ENCODE results near the gene E2F4.
A peak's percentile ranks its signal among the peaks of the same experiment; 100 is the strongest.

The E2F4 gene

GRCh38 chr16:67158637-67159600 is 33.0 kb upstream of the E2F4 start:
- DNase-seq, result peak; percentile 92

DNA sequence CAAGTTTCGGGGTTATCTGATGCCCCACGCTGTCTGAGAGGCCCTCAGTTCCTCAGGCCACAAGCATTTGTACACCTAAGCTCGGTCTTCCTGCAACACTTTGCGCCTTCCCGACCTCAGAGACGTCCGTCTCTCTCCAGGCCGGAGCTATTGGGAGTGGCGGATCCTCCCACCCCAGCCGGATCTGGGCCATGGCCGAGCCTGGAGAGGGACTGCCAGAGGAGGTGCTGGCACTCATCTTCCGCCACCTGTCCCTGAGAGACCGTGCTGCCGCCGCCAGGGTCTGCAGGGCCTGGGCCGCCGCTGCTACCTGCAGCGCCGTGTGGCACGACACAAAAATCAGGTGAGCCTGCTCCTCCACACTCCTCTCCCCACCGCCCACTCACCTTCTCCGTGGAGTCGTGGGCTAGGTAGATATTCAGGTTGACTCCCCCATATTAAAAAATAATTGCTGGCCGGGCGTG is 30.3 kb upstream of the E2F4 start:
- DNase-seq, result no peak

DNA sequence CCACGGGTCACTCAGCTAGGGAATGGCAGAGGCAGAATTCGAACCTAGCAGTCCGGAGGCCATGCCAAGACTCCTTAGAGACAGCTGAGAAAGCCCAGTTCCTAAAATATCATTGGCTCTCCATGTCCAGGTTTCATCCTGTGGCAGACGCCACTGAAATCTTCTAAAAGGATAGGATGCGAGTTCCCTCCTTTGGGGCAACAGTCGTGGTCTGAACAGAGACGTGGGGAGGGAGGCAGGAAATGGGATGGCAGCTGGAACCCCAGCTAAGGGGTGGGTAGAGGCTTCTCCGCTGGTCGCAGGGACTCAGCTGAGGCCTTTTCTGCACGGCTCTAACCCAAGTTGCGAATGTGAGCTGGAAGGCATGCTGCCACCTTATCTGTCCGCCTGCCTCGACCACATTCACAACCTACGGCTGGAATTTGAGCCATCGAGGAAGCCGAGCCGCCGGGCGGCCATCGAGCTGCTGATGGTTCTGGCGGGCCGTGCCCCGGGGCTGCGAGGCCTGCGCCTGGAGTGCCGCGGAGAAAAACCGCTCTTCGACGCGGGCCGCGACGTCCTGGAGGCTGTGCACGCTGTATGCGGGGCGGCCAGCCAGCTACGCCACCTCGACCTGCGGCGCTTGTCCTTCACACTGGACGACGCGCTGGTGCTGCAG is 29.3 kb upstream of the E2F4 start:
- DNase-seq, result no peak

- DNase-seq, result peak; percentile 62
Observed at GRCh38 chr16:67163164-67163998, 28.6 kb upstream of the E2F4 start.

DNA sequence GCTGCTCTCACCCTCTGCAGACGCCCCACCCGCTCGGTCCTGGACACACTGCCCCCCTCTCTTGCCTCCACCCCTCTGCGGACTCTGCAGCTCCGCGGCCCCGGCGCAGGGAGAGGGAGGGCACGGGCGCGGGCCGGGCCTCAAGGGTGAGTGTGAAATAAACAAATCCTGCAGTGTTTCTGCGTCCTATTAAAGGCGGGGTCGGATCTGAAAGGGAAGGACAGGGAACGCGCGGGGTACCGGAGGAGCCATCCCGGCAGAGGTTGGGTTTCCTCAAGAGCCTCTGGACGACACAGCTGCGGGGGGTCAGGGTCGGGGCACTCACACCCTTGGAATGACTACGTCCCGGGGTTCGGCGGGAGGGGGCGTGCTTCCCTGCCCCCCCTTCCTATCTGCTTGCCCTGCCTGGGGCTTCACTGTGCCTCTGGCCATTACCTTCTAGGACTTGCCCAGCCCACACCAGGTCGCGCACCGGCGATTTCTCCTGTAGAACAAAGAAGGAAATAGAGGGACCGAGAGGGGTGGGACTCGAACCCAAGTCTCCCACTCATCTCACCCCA is 27.9 kb upstream of the E2F4 start:
- DNase-seq, result no peak

DNA sequence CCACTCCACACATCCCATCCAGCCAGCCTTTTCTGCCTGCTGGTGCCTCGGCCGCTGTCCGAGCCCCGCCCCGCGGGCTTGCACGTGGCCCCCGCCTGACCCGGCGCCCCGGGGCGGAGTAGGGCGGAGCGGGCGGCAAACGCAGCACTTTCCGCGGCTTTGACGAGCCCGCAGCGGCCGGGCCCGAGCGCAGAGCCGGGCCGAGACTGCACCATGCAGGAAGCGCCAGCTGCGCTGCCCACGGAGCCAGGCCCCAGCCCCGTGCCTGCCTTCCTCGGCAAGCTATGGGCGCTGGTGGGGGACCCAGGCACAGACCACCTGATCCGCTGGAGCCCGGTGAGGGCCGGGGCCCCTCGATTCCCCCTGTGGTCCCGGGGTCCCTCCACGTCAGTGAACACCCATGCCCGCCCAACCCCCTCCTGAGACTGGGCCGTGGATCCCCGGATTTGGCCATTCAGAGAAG is 27.3 kb upstream of the E2F4 start, which contains the start of gene HSF4:
HSF4 (plus strand) TSS at position 147 of the 463 bp plus-strand sequence; CDS start at position 214, 67 bp downstream.
- DNase-seq, result no peak

- no peak for DNase-seq
Observed at GRCh38 chr16:67165121-67166078, 26.6 kb upstream of the E2F4 start.

GRCh38 chr16:67166110-67166547 is 25.8 kb upstream of the E2F4 start:
- no peak for DNase-seq

GRCh38 chr16:67166598-67167168 is 25.3 kb upstream of the E2F4 start:
- DNase-seq, result no peak

- no peak for DNase-seq
Observed at GRCh38 chr16:67167588-67167987, 24.4 kb upstream of the E2F4 start.

DNA sequence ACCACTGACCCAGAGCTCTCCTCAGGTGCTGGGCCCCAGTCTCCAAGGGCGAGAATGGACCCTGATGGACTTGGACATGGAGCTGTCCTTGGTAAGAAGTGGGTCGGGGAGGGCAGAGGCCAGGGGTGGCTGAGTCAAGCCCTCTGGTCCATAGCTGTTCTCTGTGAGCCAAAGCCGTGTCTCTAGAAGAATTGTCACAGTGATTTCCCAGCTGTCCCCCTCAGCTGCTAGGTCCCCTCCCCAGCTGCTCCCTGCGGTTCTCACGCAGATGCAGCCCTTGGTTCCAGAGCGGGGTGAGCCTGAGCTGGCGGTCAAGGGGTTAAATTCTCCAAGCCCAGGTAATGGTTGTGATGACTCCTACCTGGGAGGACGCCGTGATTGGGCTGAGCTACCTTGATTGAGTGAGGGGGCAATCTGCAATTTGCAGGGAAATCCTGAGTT is 22.9 kb upstream of the E2F4 start:
- DNase-seq, result no peak

DNA sequence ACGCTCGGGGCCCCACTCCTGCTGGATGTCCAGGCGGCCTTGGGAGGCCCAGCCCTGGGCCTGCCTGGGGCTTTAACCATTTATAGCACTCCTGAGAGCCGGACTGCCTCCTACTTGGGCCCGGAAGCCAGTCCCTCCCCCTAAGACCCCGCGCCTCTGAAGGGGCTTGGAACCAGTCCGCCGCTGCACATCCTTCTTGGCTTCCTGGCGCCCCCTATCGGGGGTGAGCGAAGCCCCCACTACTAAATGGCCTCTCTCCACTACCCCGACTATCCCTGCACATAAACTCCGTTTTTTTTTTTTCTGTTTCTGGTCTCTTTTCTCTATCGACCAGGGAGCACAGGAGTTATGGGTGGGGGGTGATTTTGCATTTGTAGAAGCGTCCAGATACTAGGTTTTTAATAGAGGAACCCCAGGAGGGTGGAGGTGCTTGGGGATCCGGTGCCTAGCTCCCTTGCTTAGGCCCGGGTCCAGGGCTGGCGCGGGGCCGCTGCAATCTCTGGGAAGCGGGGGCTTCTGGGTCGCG is 22.2 kb upstream of the E2F4 start:
- DNase-seq, result peak; percentile 43

DNA sequence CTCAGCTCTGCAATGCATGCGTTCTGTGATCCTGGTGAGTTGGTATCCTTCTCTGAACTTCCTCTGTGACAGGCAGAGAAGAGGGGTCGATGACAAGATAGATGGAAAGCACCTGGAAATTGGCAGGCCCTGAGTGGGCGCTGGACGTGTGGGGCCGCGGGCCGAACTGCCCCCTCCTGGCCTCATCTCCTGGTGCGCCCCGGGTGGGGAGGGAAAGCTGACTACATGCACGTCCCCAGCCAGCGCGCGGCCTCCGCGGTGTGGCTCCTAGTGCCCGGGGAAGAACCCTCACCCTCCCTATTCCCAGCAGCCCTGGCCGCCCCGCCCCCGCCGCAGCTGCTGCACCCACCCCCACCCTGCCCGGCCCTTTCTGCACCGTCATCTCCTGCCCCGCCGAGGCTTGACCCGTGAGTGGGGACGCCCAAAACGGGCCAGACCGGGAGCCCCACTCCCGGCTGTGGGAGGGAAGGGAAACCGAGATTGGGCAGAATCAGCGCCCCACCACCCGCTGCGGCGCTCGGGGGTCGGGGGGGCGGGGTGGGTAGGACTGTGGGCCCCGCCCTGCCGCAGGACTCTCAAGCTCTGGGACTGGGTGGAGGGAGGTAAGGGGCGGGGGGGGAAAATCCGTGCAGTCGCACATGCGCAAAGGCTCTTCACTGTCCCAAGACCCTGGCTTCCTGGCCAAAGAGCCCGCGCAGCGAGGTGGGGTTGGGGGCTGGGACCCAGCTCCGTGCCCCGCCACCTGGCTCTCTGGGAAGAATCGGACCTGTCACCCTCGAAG is 21.6 kb upstream of the E2F4 start, which contains the start of gene NOL3:
NOL3 (plus strand) TSS at position 371 of the 781 bp plus-strand sequence.
- peak; percentile 45 for DNase-seq

DNA sequence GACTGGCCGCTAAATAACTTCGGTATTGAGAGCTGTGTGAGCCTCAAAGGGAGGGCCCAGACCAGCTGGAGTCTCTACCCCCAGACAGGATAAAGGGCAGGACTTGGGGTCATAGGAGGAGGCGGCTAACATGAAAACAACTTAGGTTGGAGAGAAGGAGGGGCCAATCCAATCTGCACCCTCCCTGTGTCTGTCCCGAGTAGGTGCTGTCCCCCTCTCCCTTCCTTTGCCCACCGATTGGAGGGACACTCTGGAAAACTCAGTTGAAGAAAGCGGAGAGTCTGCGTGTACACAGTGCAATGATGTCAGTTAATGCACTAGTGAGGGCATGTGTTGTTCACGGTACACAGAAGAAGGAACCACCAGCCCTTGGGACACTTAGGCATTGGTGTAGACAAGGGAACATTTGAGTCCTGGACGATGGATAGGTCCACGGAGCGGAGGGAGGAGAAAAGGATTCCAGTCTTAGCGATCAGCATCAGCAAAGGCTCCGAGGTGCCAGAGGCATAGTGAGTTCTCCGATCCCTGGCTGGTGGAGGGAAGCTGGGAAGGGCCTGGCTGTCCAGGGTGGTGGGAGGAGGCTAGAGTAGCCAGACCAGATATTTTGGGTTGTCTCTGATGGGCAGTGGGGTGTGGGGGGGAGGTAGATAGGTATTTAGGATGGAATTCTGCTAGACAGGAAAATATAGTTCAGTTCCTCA is 20.9 kb upstream of the E2F4 start:
- no peak for DNase-seq

DNA sequence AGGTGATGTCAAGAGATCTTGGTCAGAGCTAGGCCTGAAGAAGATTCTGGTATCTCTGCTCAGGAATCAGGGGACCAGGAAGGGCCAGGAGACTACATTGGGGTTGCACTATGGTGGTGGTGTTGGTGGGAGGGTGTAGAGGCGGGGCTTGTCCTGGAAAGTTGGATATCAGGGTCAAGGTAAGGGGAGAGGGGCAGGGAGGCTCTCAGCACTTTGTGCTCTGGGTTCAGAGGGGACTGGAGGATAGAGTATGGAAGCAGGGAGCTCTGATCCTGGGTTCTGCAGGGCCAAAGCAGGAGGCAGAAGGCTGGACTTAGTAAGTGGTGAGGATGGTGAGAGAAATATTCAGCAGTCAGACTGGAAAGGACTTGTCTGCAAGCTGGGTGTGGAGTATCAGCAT is 18.6 kb upstream of the E2F4 start:
- DNase-seq, result no peak

GRCh38 chr16:67173808-67174705 is 17.9 kb upstream of the E2F4 start:
- peak; percentile 77 for DNase-seq

GRCh38 chr16:67174706-67175231 is 17.2 kb upstream of the E2F4 start:
- DNase-seq, result no peak

GRCh38 chr16:67176662-67177061 is 15.3 kb upstream of the E2F4 start:
- no peak for DNase-seq
